Prostate gland (tissue), 2 donors: ENCODE results near the gene GPR141.

Source experiments
- POLR2A ChIP-seq: fragments of 450-650 bp; IDR thresholded peaks from one replicate; pipeline ENCODE4 v1.6.1; 2016; ENCODE audit warnings: antibody characterized with exemption, mild to moderate bottlenecking
- TF ChIP-seq, protein P1 (sequence below), 4 experiments: fragments of 200-600 bp in 2 of 4; fragments of 450-650 bp in 2 of 4; sonication (generic) in 2 of 4; IDR thresholded peaks; 1 replicate in 3 of 4; 2 replicates in 1 of 4; pipeline ENCODE4 v1.5.1; 2016 to 2019; ENCODE audit warnings: antibody characterized with exemption in 4 of 4, mild to moderate bottlenecking in 2 of 4, moderate library complexity in 2 of 4

DNA sequence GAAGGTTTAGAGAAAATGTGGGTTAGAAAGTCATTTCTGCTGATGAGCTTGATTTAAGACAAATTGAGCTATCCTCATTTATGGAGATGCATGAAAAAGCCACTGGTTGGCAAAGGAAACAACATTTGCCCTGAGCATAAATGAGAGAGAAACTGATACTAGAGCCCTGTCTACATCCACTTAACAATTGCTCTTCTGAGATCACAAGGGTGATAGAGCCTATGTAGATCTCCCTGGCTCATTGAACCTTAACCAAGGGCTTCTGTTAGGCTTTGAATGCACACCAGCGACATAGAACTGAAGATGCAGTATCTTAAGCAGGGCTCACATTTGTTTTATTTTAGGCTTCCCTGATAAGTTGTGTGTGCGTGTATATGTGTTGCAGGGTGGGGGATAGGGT, 35.0 kb downstream of the GPR141 start:
- TF ChIP-seq, protein P1, sequence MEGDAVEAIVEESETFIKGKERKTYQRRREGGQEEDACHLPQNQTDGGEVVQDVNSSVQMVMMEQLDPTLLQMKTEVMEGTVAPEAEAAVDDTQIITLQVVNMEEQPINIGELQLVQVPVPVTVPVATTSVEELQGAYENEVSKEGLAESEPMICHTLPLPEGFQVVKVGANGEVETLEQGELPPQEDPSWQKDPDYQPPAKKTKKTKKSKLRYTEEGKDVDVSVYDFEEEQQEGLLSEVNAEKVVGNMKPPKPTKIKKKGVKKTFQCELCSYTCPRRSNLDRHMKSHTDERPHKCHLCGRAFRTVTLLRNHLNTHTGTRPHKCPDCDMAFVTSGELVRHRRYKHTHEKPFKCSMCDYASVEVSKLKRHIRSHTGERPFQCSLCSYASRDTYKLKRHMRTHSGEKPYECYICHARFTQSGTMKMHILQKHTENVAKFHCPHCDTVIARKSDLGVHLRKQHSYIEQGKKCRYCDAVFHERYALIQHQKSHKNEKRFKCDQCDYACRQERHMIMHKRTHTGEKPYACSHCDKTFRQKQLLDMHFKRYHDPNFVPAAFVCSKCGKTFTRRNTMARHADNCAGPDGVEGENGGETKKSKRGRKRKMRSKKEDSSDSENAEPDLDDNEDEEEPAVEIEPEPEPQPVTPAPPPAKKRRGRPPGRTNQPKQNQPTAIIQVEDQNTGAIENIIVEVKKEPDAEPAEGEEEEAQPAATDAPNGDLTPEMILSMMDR (IDR thresholded peaks at IDR 0.05): no peak
- TF ChIP-seq POLR2A: no peak
